ENCODE data around the gene SYT6.

DNA sequence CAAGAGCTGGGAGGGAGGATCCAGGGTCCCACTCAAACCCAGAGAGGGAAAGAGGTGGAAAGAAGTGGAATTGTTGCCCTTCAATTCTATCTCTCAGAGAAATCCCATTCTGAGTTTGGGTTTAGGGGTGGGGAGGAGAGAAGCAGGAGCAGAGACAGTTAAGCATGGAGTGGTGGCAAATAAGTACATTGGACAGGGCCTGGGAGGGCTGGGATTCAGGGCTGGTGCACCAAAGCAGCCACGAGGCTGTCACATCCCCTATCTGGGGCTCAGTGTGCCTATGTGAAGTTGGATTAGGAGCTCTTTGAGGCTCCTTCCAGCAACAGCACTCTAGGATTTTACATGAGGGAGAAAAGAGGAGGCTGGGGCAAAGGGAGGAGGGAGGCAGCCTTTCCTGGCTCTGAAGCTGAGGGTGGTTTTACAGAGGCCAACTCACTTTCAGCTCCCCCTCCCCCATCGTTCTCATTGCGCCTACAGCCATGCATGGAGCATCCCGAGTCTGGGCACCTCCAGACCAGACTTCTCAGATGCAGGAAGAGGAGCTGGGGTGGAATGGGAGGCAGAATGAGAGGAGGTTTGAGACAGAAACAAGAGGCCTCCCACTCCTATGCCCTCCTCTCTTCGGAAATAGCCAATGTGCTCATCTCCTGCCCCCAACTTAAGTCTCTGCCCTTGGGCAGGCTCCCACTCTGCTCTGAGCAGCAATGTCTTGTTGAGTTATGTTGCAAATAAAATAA lies 3.0 kb upstream of the SYT6 start:
- TF ChIP-seq CTCF (conservative IDR thresholded peaks at IDR 0.05 in 1 of 2, IDR thresholded peaks at IDR 0.05 in 1 of 2; ENCODE audit: low read depth in 1 of 2, low read length in 2 of 2) (no peak), EZH2 (IDR thresholded peaks at IDR 0.05; ENCODE audit: low read length, missing control alignments) (no peak)
